Chondrocyte (in vitro differentiated cells): ENCODE data around the gene CNTNAP5. TPM values are rescaled to one million over a fixed set of nuclear protein-coding genes. Genes with fewer than 3 reads are reported as not detected.

Experiments used
- DNase-seq: peaks from one replicate; pipeline ENCODE4 v3.0.0; 2021; ENCODE audit warnings: mixed read lengths, low spot score
- H3K27ac Mint-ChIP-seq: one replicate; pipeline ENCODE4 v1.8.0; 2021; ENCODE audit warnings: mild to moderate bottlenecking, moderate library complexity, mixed read lengths; ENCODE audit not compliant: unreplicated experiment
- H3K27me3 Mint-ChIP-seq: 2 replicates; pipeline ENCODE4 v1.8.0; 2021; ENCODE audit warnings: low read depth, mixed read lengths
- H3K36me3 Mint-ChIP-seq: 2 replicates; pipeline ENCODE4 v1.8.0; 2021; ENCODE audit warnings: low read depth, mixed read lengths
- H3K4me1 Mint-ChIP-seq: 2 replicates; pipeline ENCODE4 v1.8.0; 2021; ENCODE audit warnings: low read depth, mild to moderate bottlenecking, mixed read lengths
- H3K4me3 Mint-ChIP-seq: one replicate; pipeline ENCODE4 v1.8.0; 2021; ENCODE audit warnings: mild to moderate bottlenecking, moderate library complexity, mixed read lengths; ENCODE audit not compliant: unreplicated experiment
- H3K9me3 Mint-ChIP-seq: 2 replicates; pipeline ENCODE4 v1.8.0; 2021; ENCODE audit warnings: low read depth, mixed read lengths
- CTCF ChIP-seq: fragments of 200-600 bp; sonication (generic); IDR thresholded peaks from 2 replicates; pipeline ENCODE4 v1.5.0; 2021; ENCODE audit warnings: antibody characterized with exemption, mild to moderate bottlenecking, moderate library complexity
- total RNA-seq: library from RNA; stranded (reverse); gene quantifications from 3 replicates; pipeline ENCODE4 v1.2.1, GENCODE V29; 2021

Gene CNTNAP5
- total RNA-seq, 1 donor from 2014 or later: not detected

GRCh38 chr2:124335058-124335457 is 310.0 kb downstream of the CNTNAP5 start:
- Mint-ChIP-seq H3K36me3 (no peaks in the 10 kb centered on the region), H3K4me1 (no peaks in the 10 kb centered on the region), H3K27ac (no peak overlapping the region), H3K4me3 (no peak overlapping the region), H3K9me3 (peaks cover 13% of the 10 kb centered on the region), H3K27me3 (peaks cover 3% of the 10 kb centered on the region)
- TF ChIP-seq CTCF: no peak
- DNase-seq: no peak

GRCh38 chr2:124339709-124340108 is 314.6 kb downstream of the CNTNAP5 start:
- Mint-ChIP-seq H3K36me3 (no peaks in the 10 kb centered on the region), H3K4me1 (no peaks in the 10 kb centered on the region), H3K9me3 (peaks cover 13% of the 10 kb centered on the region), H3K4me3 (no peak overlapping the region), H3K27me3 (no peaks in the 10 kb centered on the region), H3K27ac (no peak overlapping the region)
- no peak for TF ChIP-seq CTCF
- DNase-seq: no peak

- TF ChIP-seq CTCF: no peak
- DNase-seq: no peak
- Mint-ChIP-seq H3K4me1 (no peaks in the 10 kb centered on the region), H3K4me3 (no peak overlapping the region), H3K27me3 (no peaks in the 10 kb centered on the region), H3K36me3 (no peaks in the 10 kb centered on the region), H3K9me3 (peaks cover 7% of the 10 kb centered on the region), H3K27ac (no peak overlapping the region)
Measured at GRCh38 chr2:124343827-124344498, 318.9 kb downstream of the CNTNAP5 start.

GRCh38 chr2:124347209-124347608 is 322.1 kb downstream of the CNTNAP5 start:
- H3K4me1 Mint-ChIP-seq: no peaks in the 10 kb centered on the region
- H3K4me3 Mint-ChIP-seq: no peak overlapping the region
- DNase-seq: no peak
- H3K9me3 Mint-ChIP-seq: peaks cover 5% of the 10 kb centered on the region
- no peak for TF ChIP-seq CTCF
- H3K36me3 Mint-ChIP-seq: no peaks in the 10 kb centered on the region
- H3K27me3 Mint-ChIP-seq: no peaks in the 10 kb centered on the region
- no peak overlapping the region for H3K27ac Mint-ChIP-seq

GRCh38 chr2:124353656-124354055 is 328.6 kb downstream of the CNTNAP5 start:
- TF ChIP-seq CTCF: no peak
- Mint-ChIP-seq H3K4me3 (no peak overlapping the region), H3K27ac (no peak overlapping the region), H3K27me3 (no peaks in the 10 kb centered on the region), H3K36me3 (no peaks in the 10 kb centered on the region), H3K4me1 (no peaks in the 10 kb centered on the region), H3K9me3 (peaks cover 5% of the 10 kb centered on the region)
- no peak for DNase-seq
